GM12878 (cell line): ENCODE results near the gene BRF1.

Experiments
- BHLHE40 ChIP-seq, 2 experiments: fragments of 450-650 bp in 1 of 2; IDR thresholded peaks; 2 replicates each; pipeline ENCODE4 v1.6.1; 2011 to 2017; ENCODE audit warnings: low read depth in 2 of 2, borderline replicate concordance in 1 of 2, improper control_type of control experiment in 1 of 2, low read length in 1 of 2, mild to moderate bottlenecking in 1 of 2
- CHD4 ChIP-seq: fragments of 200-600 bp; sonication (generic); IDR thresholded peaks from 2 replicates; pipeline ENCODE4 v1.6.1; 2016; ENCODE audit warnings: mild to moderate bottlenecking
- CTCF ChIP-seq, 3 experiments: IDR thresholded peaks in 2 of 3; conservative IDR thresholded peaks in 1 of 3; 2 replicates each; pipeline ENCODE4 v1.5.1; 2011; ENCODE audit warnings: low read depth in 3 of 3, low read length in 3 of 3, mild to moderate bottlenecking in 3 of 3, control low read depth in 2 of 3, moderate library complexity in 2 of 3, inconsistent platforms in 1 of 3, mixed read lengths in 1 of 3; ENCODE audit not compliant: control insufficient read depth in 2 of 3, insufficient read depth in 1 of 3; ENCODE audit errors: extremely low read depth in 1 of 3
- E2F4 ChIP-seq: IDR thresholded peaks from 2 replicates; pipeline ENCODE4 v1.6.1; 2012; ENCODE audit warnings: low read depth, low read length, improper control_type of control experiment
- EZH2 ChIP-seq: IDR thresholded peaks from 2 replicates; pipeline ENCODE4 v1.6.1; 2012; ENCODE audit warnings: low read depth, mild to moderate bottlenecking, control low read depth, inconsistent platforms, low read length, borderline replicate concordance; ENCODE audit not compliant: control insufficient read depth
- KDM1A ChIP-seq: fragments of 200-600 bp; sonication (generic); IDR thresholded peaks from 2 replicates; pipeline ENCODE4 v1.6.1; 2016; ENCODE audit warnings: borderline replicate concordance
- NKRF ChIP-seq: fragments of 450-650 bp; conservative IDR thresholded peaks from 2 replicates; pipeline ENCODE4 v1.6.1; 2017; ENCODE audit warnings: mild to moderate bottlenecking, moderate library complexity
- RELA ChIP-seq: fragments of 450-650 bp; IDR thresholded peaks from 2 replicates; pipeline ENCODE4 v1.8.0; 2014; ENCODE audit warnings: borderline replicate concordance; ENCODE audit not compliant: partially characterized antibody
- TARDBP ChIP-seq: IDR thresholded peaks from 2 replicates; pipeline ENCODE4 v1.6.1; 2016; ENCODE audit warnings: borderline replicate concordance
- YY1 ChIP-seq: IDR thresholded peaks from 2 replicates; pipeline ENCODE4 v1.6.1; 2011; ENCODE audit warnings: low read depth, mild to moderate bottlenecking, low read length

GRCh38 chr14:105286759-105287144 lies 14.0 kb downstream of the BRF1 start:
- no peak for TF ChIP-seq YY1
- TF ChIP-seq CHD4: no peak
- TF ChIP-seq KDM1A: no peak
- TF ChIP-seq E2F4: no peak
- TF ChIP-seq RELA: no peak
- TF ChIP-seq BHLHE40 (IDR thresholded peaks at IDR 0.05; ENCODE audit: borderline replicate concordance in 1 of 2, low read depth in 2 of 2, low read length in 1 of 2): no peak
- no peak for TF ChIP-seq CTCF (IDR thresholded peaks at IDR 0.05 in 2 of 3, conservative IDR thresholded peaks at IDR 0.05 in 1 of 3; ENCODE audit: control insufficient read depth in 2 of 3, extremely low read depth in 1 of 3, insufficient read depth in 1 of 3, low read depth in 3 of 3, low read length in 3 of 3)
- TF ChIP-seq NKRF: no peak
- TF ChIP-seq EZH2: no peak
- no peak for TF ChIP-seq TARDBP
